ENCODE measurements around the gene ASPG.

- TF ChIP-seq TAF1 (IDR thresholded peaks at IDR 0.05; ENCODE audit: borderline replicate concordance, low read depth, low read length) (no peak), POLR2A (IDR thresholded peaks at IDR 0.05; ENCODE audit: low read depth, low read length) (no peak)
These were observed 17.6 kb downstream of the ASPG start for GRCh38 chr14:104103061-104103445.
